OCI-LY1 (cell line): ENCODE measurements around the gene ADAMTS12.

Experiments used
- H2AFZ ChIP-seq: fragments of 200-600 bp; sonication (generic), shearing (Covaris generic); 2 replicates; pipeline ENCODE4 v1.6.0; 2014; ENCODE audit warnings: antibody characterized with exemption, mild to moderate bottlenecking, low read length
- H3F3A ChIP-seq: fragments of 200-600 bp; sonication (generic), shearing (Covaris generic); 2 replicates; pipeline ENCODE4 v1.6.0; 2014; ENCODE audit warnings: mild to moderate bottlenecking, antibody characterized with exemption, low read length, moderate library complexity; ENCODE audit not compliant: insufficient read depth
- H3K27ac ChIP-seq: fragments of 200-600 bp; sonication (generic); 2 replicates; pipeline ENCODE4 v1.5.1; 2014; ENCODE audit warnings: low read length, mixed run types, mild to moderate bottlenecking, low read depth; ENCODE audit not compliant: poor library complexity, severe bottlenecking
- H3K27me3 ChIP-seq: fragments of 200-600 bp; sonication (generic); 2 replicates; pipeline ENCODE4 v1.6.0; 2014; ENCODE audit warnings: antibody characterized with exemption, mild to moderate bottlenecking, low read length, moderate library complexity; ENCODE audit not compliant: insufficient read depth
- H3K36me3 ChIP-seq: fragments of 200-600 bp; sonication (generic); 2 replicates; pipeline ENCODE4 v1.6.1; 2014; ENCODE audit warnings: mild to moderate bottlenecking, antibody characterized with exemption, low read length, moderate library complexity, mixed read lengths; ENCODE audit not compliant: insufficient read depth
- H3K4me1 ChIP-seq: fragments of 200-600 bp; sonication (generic); 2 replicates; pipeline ENCODE4 v1.5.1; 2014; ENCODE audit warnings: mild to moderate bottlenecking, low read length, moderate library complexity; ENCODE audit not compliant: insufficient read depth, severe bottlenecking
- H3K4me2 ChIP-seq: fragments of 200-600 bp; sonication (generic), shearing (Covaris generic); 2 replicates; pipeline ENCODE4 v1.6.1; 2014; ENCODE audit warnings: low read length
- H3K4me3 ChIP-seq: fragments of 200-600 bp; sonication (generic); 2 replicates; pipeline ENCODE4 v1.5.1; 2014; ENCODE audit warnings: low read length, low read depth, mild to moderate bottlenecking, mixed read lengths; ENCODE audit not compliant: poor library complexity, severe bottlenecking
- H3K79me2 ChIP-seq: fragments of 200-600 bp; shearing (Covaris generic); 2 replicates; pipeline ENCODE4 v1.6.1; 2016; ENCODE audit warnings: mixed run types, low read length, mixed read lengths; ENCODE audit not compliant: insufficient read depth
- H3K9ac ChIP-seq: fragments of 200-600 bp; sonication (generic), shearing (Covaris generic); 2 replicates; pipeline ENCODE4 v1.6.1; 2014; ENCODE audit warnings: mild to moderate bottlenecking, low read length, mixed read lengths
- H3K9me2 ChIP-seq: fragments of 200-600 bp; sonication (generic), shearing (Covaris generic); 2 replicates; pipeline ENCODE4 v1.6.1; 2014; ENCODE audit warnings: low read depth, mild to moderate bottlenecking, low read length, mixed read lengths
- H3K9me3 ChIP-seq: fragments of 200-600 bp; shearing (Covaris generic); 2 replicates; pipeline ENCODE4 v1.6.1; 2014; ENCODE audit warnings: low read length, mixed read lengths
- H4K20me1 ChIP-seq: fragments of 200-600 bp; sonication (generic), shearing (Covaris generic); 2 replicates; pipeline ENCODE4 v1.6.0; 2016; ENCODE audit warnings: mild to moderate bottlenecking, low read length; ENCODE audit not compliant: insufficient read depth
- EZH2 ChIP-seq: fragments of 200-600 bp; sonication (generic), shearing (Covaris generic); IDR thresholded peaks from 2 replicates; pipeline ENCODE4 v1.8.0; 2017; ENCODE audit warnings: borderline replicate concordance, mixed run types, mild to moderate bottlenecking, antibody characterized with exemption, low read length, moderate library complexity, mixed read lengths
- TF ChIP-seq, protein P1 (sequence below): fragments of 200-600 bp; sonication (generic), shearing (Covaris generic); IDR thresholded peaks from 2 replicates; pipeline ENCODE4 v1.5.1; 2017; ENCODE audit warnings: mild to moderate bottlenecking, antibody characterized with exemption, low read length, moderate library complexity, mixed read lengths

Gene ADAMTS12

GRCh38 chr5:33794550-33795181 is 97.1 kb downstream of the ADAMTS12 start:
- no peaks in the 10 kb centered on the region for H3K4me1 ChIP-seq
- no peak overlapping the region for H2AFZ ChIP-seq
- no peaks in the 10 kb centered on the region for H3K27me3 ChIP-seq
- H3K9me2 ChIP-seq: no peaks in the 10 kb centered on the region
- no peak for TF ChIP-seq EZH2
- TF ChIP-seq, protein P1, sequence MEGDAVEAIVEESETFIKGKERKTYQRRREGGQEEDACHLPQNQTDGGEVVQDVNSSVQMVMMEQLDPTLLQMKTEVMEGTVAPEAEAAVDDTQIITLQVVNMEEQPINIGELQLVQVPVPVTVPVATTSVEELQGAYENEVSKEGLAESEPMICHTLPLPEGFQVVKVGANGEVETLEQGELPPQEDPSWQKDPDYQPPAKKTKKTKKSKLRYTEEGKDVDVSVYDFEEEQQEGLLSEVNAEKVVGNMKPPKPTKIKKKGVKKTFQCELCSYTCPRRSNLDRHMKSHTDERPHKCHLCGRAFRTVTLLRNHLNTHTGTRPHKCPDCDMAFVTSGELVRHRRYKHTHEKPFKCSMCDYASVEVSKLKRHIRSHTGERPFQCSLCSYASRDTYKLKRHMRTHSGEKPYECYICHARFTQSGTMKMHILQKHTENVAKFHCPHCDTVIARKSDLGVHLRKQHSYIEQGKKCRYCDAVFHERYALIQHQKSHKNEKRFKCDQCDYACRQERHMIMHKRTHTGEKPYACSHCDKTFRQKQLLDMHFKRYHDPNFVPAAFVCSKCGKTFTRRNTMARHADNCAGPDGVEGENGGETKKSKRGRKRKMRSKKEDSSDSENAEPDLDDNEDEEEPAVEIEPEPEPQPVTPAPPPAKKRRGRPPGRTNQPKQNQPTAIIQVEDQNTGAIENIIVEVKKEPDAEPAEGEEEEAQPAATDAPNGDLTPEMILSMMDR: no peak
- no peaks in the 10 kb centered on the region for H3K36me3 ChIP-seq
- H3F3A ChIP-seq: no peaks in the 10 kb centered on the region
- H3K27ac ChIP-seq: no peak overlapping the region
- H3K79me2 ChIP-seq: no peaks in the 10 kb centered on the region
- no peak overlapping the region for H3K9ac ChIP-seq
- H3K4me2 ChIP-seq: no peak overlapping the region
- no peaks in the 10 kb centered on the region for H4K20me1 ChIP-seq
- no peak overlapping the region for H3K4me3 ChIP-seq
- no peaks in the 10 kb centered on the region for H3K9me3 ChIP-seq

- H4K20me1 ChIP-seq: no peaks in the 10 kb centered on the region
- H3K9me2 ChIP-seq: no peaks in the 10 kb centered on the region
- TF ChIP-seq EZH2: no peak
- TF ChIP-seq, protein P1: no peak
- no peaks in the 10 kb centered on the region for H3K36me3 ChIP-seq
- H2AFZ ChIP-seq: no peak overlapping the region
- H3K9ac ChIP-seq: no peak overlapping the region
- no peaks in the 10 kb centered on the region for H3K9me3 ChIP-seq
- no peak overlapping the region for H3K27ac ChIP-seq
- no peak overlapping the region for H3K4me3 ChIP-seq
- H3K4me1 ChIP-seq: no peaks in the 10 kb centered on the region
- H3K4me2 ChIP-seq: no peak overlapping the region
- H3K79me2 ChIP-seq: no peaks in the 10 kb centered on the region
- H3F3A ChIP-seq: no peaks in the 10 kb centered on the region
- H3K27me3 ChIP-seq: no peaks in the 10 kb centered on the region
Measured at GRCh38 chr5:33793836-33794549, 97.8 kb downstream of the ADAMTS12 start.

DNA sequence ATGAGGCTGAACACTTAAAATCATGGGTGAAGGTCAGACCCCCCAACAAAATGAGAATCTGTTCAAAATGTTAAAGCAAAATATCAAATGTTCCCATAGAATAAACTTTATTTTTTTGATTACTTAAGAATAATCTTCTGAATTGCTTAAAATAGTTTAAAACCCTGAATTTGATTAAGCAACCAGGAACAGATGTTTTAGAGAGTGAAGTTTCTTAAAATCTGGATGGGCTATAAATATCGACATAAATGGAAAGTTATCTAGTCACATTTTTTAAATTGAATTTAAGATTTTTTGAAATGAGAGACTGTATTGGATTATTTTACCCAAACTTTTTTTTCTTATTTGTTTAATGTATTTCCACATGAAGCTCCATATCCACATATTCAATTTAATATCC is 98.5 kb downstream of the ADAMTS12 start:
- no peaks in the 10 kb centered on the region for H3K79me2 ChIP-seq
- no peaks in the 10 kb centered on the region for H3K27me3 ChIP-seq
- no peak overlapping the region for H3K4me2 ChIP-seq
- no peaks in the 10 kb centered on the region for H4K20me1 ChIP-seq
- TF ChIP-seq EZH2: no peak
- TF ChIP-seq, protein P1: no peak
- no peaks in the 10 kb centered on the region for H3F3A ChIP-seq
- H3K9me3 ChIP-seq: no peaks in the 10 kb centered on the region
- no peaks in the 10 kb centered on the region for H3K9me2 ChIP-seq
- no peak overlapping the region for H3K4me3 ChIP-seq
- H3K27ac ChIP-seq: no peak overlapping the region
- H3K4me1 ChIP-seq: no peaks in the 10 kb centered on the region
- no peaks in the 10 kb centered on the region for H3K36me3 ChIP-seq
- H2AFZ ChIP-seq: no peak overlapping the region
- no peak overlapping the region for H3K9ac ChIP-seq
